Raji (cell line): Measurements from ENCODE around the gene SNRNP48.

Experiments
- POLR2A ChIP-seq: IDR thresholded peaks from 2 replicates; pipeline ENCODE4 v1.6.1; 2011; ENCODE audit warnings: low read depth, low read length, control low read depth; ENCODE audit not compliant: insufficient read depth

SNRNP48 gene

GRCh38 chr6:7640607-7641577, 50.9 kb downstream of the SNRNP48 start:
- no peak for TF ChIP-seq POLR2A

GRCh38 chr6:7642791-7643190, 52.8 kb downstream of the SNRNP48 start:
- TF ChIP-seq POLR2A = no peak

GRCh38 chr6:7644417-7644816, 54.4 kb downstream of the SNRNP48 start:
- no peak for TF ChIP-seq POLR2A

GRCh38 chr6:7646394-7646793, 56.4 kb downstream of the SNRNP48 start:
- TF ChIP-seq POLR2A = no peak

GRCh38 chr6:7647504-7647903, 57.5 kb downstream of the SNRNP48 start:
- no peak for TF ChIP-seq POLR2A

GRCh38 chr6:7649037-7649810, 59.2 kb downstream of the SNRNP48 start:
- no peak for TF ChIP-seq POLR2A

- TF ChIP-seq POLR2A = no peak
Observed at GRCh38 chr6:7650878-7651277, 60.9 kb downstream of the SNRNP48 start.

GRCh38 chr6:7652957-7653356, 63.0 kb downstream of the SNRNP48 start:
- TF ChIP-seq POLR2A = no peak

GRCh38 chr6:7656355-7656754, 66.4 kb downstream of the SNRNP48 start:
- TF ChIP-seq POLR2A = no peak

- TF ChIP-seq POLR2A = no peak
Observed at GRCh38 chr6:7658543-7658942, 68.5 kb downstream of the SNRNP48 start.

- TF ChIP-seq POLR2A = no peak
Observed at GRCh38 chr6:7661364-7661763, 71.4 kb downstream of the SNRNP48 start.
